NB4 (cell line): ENCODE results near the gene DNAI2.

Experiments used
- DNase-seq: peaks from one replicate; pipeline ENCODE4 v3.0.0; 2010; ENCODE audit warnings: low read depth
- H3K4me3 ChIP-seq: one replicate; pipeline ENCODE4 v1.5.1; 2011; ENCODE audit warnings: mild to moderate bottlenecking, low read depth, low read length, moderate library complexity
- MYC ChIP-seq: IDR thresholded peaks from 2 replicates; pipeline ENCODE4 v1.6.1; 2011; ENCODE audit warnings: low read depth, low read length
- POLR2A ChIP-seq: IDR thresholded peaks from 2 replicates; pipeline ENCODE4 v1.6.1; 2011; ENCODE audit warnings: mild to moderate bottlenecking; ENCODE audit not compliant: insufficient read length; ENCODE audit errors: extremely low read depth
- TF ChIP-seq, protein P1 (sequence below): IDR thresholded peaks from 2 replicates; pipeline ENCODE4 v1.6.1; 2011; ENCODE audit warnings: low read depth, low read length
- TF ChIP-seq, protein P2 (sequence below): IDR thresholded peaks from one replicate; pipeline ENCODE4 v1.5.1; 2012; ENCODE audit warnings: low read depth, low read length

DNAI2 gene

DNA sequence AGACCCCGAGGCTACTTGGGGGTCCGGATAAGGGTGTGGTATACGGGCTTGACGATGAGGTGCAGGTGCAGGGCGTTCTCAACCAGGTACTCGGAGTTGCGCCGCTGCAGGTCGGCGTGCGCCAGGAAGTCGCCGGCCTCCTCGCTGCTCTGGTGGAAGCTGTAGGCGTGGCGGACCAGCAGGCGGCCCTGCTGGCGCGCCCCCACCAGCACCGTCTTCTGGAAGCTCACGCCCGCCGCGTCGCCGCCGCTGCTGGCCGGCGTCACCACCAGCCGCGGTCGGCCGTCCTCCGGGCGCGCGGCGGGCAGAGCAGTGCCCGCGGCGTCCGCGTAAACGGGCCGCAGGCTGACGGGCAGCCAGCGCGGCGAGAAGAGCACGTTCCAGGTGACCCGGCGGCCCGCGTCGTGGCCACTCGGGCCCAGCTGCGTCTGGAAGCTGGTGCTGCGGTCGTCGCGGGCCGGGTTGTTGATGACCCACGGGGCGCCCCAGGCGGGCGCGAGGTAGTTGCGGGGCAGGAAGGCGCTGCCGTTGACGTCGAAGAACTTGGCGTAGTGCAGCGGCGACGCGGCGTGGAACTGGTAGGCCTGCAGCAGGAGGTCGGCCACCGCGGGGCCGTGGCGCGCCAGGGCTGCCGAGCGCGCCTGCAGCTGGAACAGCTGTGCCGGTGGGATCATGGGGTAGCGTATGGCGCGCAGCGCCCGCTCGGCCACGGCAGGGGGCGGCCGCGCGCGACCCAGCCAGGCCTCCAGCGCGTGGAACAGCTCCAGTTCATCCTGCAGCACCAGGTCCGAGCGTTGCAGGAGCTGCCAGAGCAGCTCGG, 82.8 kb downstream of the DNAI2 start:
- TF ChIP-seq, protein P1, sequence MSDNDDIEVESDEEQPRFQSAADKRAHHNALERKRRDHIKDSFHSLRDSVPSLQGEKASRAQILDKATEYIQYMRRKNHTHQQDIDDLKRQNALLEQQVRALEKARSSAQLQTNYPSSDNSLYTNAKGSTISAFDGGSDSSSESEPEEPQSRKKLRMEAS, result no peak
- TF ChIP-seq MYC, result no peak
- TF ChIP-seq, protein P2, sequence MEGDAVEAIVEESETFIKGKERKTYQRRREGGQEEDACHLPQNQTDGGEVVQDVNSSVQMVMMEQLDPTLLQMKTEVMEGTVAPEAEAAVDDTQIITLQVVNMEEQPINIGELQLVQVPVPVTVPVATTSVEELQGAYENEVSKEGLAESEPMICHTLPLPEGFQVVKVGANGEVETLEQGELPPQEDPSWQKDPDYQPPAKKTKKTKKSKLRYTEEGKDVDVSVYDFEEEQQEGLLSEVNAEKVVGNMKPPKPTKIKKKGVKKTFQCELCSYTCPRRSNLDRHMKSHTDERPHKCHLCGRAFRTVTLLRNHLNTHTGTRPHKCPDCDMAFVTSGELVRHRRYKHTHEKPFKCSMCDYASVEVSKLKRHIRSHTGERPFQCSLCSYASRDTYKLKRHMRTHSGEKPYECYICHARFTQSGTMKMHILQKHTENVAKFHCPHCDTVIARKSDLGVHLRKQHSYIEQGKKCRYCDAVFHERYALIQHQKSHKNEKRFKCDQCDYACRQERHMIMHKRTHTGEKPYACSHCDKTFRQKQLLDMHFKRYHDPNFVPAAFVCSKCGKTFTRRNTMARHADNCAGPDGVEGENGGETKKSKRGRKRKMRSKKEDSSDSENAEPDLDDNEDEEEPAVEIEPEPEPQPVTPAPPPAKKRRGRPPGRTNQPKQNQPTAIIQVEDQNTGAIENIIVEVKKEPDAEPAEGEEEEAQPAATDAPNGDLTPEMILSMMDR, result no peak
- no peak for TF ChIP-seq POLR2A
- no peak for DNase-seq
- H3K4me3 ChIP-seq, result no peak overlapping the region

DNA sequence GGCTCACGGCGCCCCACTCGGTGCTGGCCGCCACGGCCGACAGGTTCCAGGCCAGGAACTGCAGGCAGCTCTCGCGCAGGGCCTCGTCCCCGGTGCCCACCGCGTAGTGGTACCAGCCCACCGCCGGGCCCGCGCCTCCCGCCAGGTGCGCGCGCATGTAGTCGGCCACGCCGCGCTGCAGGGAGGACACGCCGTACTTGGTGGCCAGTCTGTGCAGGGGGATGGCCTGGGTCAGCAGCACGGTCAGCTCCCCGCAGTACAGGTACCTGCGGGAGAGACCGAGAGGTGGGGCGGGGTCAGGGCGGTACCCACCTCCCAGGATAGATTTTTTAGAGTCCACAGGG, 83.4 kb downstream of the DNAI2 start:
- H3K4me3 ChIP-seq, result no peak overlapping the region
- no peak for DNase-seq
- TF ChIP-seq, protein P1, result no peak
- TF ChIP-seq, protein P2, result no peak
- TF ChIP-seq POLR2A, result no peak
- TF ChIP-seq MYC, result no peak

DNA sequence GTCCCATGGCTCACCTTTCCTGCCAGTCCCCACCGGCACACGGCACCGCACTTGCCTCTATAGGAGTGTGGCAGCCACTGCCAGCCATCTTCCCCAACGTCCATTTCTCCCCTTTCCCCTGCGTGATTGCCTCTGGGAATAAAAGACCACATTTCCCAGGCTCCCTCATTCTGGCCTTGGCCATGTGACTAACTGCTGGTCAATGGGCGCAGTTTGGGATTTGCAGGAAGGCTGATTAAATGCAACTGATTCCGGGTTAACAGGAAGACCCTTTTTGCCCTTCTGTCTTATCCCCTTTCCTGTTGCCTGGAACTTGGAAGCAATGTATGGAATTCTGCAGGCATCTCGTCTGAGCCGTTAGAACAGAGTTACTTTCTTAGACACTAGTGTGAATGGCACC, 84.7 kb downstream of the DNAI2 start:
- TF ChIP-seq, protein P2, result no peak
- TF ChIP-seq, protein P1, result no peak
- TF ChIP-seq MYC (no peak), POLR2A (no peak)
- H3K4me3 ChIP-seq, result no peak overlapping the region
- DNase-seq, result no peak

DNA sequence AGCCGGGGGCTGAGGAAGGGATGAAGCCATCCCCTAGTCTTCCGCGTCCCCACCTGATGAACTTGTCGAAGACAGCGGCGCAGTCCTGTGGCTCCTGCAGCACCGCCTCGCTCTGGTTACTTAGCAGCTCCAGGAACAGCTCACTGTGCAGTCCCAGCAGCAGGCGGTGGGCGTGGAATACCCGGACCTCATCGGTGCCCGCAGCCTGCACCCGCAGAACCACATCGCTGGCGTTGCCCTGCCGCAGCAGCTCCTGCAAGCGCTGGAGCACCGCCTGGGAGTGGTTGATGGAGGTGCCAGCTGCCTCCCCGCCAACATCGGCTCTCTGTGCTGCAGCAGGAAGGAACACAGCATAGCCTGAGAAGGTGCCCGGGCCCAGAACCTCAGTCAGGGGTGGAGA, 85.9 kb downstream of the DNAI2 start:
- TF ChIP-seq, protein P1, result no peak
- TF ChIP-seq MYC (no peak), POLR2A (no peak)
- TF ChIP-seq, protein P2, result no peak
- DNase-seq, result no peak
- no peak overlapping the region for H3K4me3 ChIP-seq

DNA sequence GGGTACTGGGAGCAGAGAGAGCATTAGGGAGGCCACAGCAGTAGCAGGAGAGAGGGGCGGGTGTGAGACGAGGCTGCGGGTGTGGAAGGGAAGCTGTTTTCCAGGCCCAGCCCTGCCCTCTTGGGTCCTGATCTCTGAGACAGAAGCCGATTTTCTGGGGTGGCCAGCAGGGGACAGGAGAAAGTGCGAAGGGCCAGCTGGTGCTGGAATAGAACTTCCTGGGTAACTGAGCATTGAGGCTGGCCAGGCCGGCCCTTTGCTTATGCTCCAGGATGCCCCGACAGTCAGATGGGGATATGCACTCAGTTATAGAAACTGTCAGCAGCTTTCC, 86.8 kb downstream of the DNAI2 start:
- H3K4me3 ChIP-seq, result no peak overlapping the region
- no peak for DNase-seq
- TF ChIP-seq MYC, result no peak
- TF ChIP-seq, protein P1, result no peak

DNA sequence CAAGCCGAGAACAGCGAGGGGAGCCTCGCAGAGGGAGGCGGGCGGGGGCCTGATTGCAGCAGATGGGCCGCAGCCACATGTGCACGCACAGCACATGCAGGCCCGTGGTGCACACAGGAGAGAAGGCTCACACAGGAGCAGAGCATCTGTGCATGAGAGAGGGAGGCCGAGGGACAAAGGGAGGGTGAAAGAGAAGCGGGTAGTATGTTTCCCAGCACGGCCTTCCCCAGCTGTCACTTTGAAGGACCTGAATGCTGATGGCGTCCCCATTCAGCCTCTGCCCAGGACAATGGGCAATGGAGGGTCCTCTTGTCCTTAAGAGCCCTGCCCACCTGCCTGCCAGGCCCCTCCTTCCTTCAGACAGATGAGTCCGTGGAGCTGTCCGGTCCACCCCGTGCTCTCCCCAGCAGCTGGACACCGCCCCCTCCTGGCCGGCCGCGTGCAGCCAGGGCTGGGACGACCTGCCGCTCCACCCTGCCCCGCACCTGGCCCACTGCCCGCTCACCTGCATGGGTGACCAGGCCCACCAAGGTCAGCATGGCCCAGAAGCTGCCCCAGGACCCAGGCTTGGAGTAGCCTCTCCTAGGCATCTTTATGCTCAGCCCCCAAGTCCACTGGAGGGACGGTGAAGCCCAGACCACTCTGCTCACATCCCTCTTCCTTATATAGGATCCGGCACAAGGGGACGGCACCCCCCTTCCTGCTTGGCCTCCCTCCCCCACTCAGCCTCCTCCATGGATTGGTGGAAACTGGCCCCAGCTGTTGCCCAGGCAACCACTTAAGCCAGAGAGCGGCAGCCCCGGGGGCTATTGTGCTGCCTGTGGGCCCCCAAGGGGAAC, 87.4 kb downstream of the DNAI2 start, which contains the start of gene BTBD17:
Gene BTBD17, minus strand, starts transcription at position 639 of the 839 bp plus-strand sequence. Its CDS starts 49 bp downstream, at position 590.
- peak; percentile 37 for DNase-seq
- no peak within 1 kb of the TSS for H3K4me3 ChIP-seq
- TF ChIP-seq, protein P2, result peak; percentile 55
- no peak for TF ChIP-seq MYC
